Spleen (tissue), 7 donors: Measurements from ENCODE around the gene ZFP3.
"Not testable (repeated sequence)": the region's sequence is repeated elsewhere in the genome, so short reads cannot be mapped to it uniquely, and the experiment has no call there.

Source experiments
- CTCF ChIP-seq, 11 experiments: fragments of 200-600 bp in 7 of 11; fragments of 450-650 bp in 4 of 11; sonication (generic) in 4 of 11; IDR thresholded peaks in 8 of 11; conservative IDR thresholded peaks in 3 of 11; 1 replicate in 7 of 11; 2 replicates in 4 of 11; pipeline versions ENCODE4 v1.4.0 to v1.8.0; 2016 to 2021; ENCODE audit warnings: antibody characterized with exemption in 11 of 11, inconsistent platforms in 4 of 11, mild to moderate bottlenecking in 1 of 11
- POLR2A ChIP-seq, 3 donors: fragments of 450-650 bp; IDR thresholded peaks; one replicate each; pipeline ENCODE4 v1.5.1; 2017; ENCODE audit warnings: antibody characterized with exemption in 3 of 3, mild to moderate bottlenecking in 1 of 3
- POLR2AphosphoS5 ChIP-seq, 3 donors: sonication (generic); formaldehyde crosslinking; IDR thresholded peaks; one replicate each; pipeline ENCODE4 v1.5.1; 2017; ENCODE audit warnings: antibody characterized with exemption in 3 of 3
- donor health status: DM: no; HTN: no; CAD: no; lungs with moderate emphysema.
- donor health status: DM: no; HTN: no; CAD: no.
- donor health status: DM: no; HTN: no; CAD: no.

- TF ChIP-seq CTCF (IDR thresholded peaks at IDR 0.05 in 8 of 11, conservative IDR thresholded peaks at IDR 0.05 in 3 of 11); POLR2AphosphoS5 (IDR thresholded peaks at IDR 0.05); POLR2A (IDR thresholded peaks at IDR 0.05): not testable (repeated sequence)
Observed at GRCh38 chr17:5133961-5134360, 55.7 kb downstream of the ZFP3 start.
